Measurements from ENCODE around the gene EMP1.

The EMP1 gene

GRCh38 chr12:13161172-13161571, 35.4 kb upstream of the EMP1 start:
- Histone ChIP-seq H3F3A (ENCODE audit: insufficient read depth, low read length) (no peaks in the 10 kb centered on the region), H4K20me1 (ENCODE audit: insufficient read depth, low read length) (no peaks in the 10 kb centered on the region), H3K9ac (ENCODE audit: low read length) (no peak overlapping the region), H3K4me1 (ENCODE audit: insufficient read depth, low read length, severe bottlenecking) (no peaks in the 10 kb centered on the region), H3K4me3 (ENCODE audit: low read depth, low read length, poor library complexity, severe bottlenecking) (no peak overlapping the region), H3K4me2 (ENCODE audit: low read length) (no peak overlapping the region), H3K79me2 (ENCODE audit: insufficient read depth, low read length) (no peaks in the 10 kb centered on the region), H2AFZ (ENCODE audit: low read length) (no peak overlapping the region), H3K27me3 (ENCODE audit: insufficient read depth, low read length) (no peaks in the 10 kb centered on the region), H3K27ac (ENCODE audit: low read depth, low read length, poor library complexity, severe bottlenecking) (no peak overlapping the region), H3K9me2 (ENCODE audit: low read depth, low read length) (no peaks in the 10 kb centered on the region), H3K9me3 (ENCODE audit: low read length) (no peaks in the 10 kb centered on the region), H3K36me3 (ENCODE audit: insufficient read depth, low read length) (no peaks in the 10 kb centered on the region)
- TF ChIP-seq, protein P1, sequence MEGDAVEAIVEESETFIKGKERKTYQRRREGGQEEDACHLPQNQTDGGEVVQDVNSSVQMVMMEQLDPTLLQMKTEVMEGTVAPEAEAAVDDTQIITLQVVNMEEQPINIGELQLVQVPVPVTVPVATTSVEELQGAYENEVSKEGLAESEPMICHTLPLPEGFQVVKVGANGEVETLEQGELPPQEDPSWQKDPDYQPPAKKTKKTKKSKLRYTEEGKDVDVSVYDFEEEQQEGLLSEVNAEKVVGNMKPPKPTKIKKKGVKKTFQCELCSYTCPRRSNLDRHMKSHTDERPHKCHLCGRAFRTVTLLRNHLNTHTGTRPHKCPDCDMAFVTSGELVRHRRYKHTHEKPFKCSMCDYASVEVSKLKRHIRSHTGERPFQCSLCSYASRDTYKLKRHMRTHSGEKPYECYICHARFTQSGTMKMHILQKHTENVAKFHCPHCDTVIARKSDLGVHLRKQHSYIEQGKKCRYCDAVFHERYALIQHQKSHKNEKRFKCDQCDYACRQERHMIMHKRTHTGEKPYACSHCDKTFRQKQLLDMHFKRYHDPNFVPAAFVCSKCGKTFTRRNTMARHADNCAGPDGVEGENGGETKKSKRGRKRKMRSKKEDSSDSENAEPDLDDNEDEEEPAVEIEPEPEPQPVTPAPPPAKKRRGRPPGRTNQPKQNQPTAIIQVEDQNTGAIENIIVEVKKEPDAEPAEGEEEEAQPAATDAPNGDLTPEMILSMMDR (IDR thresholded peaks at IDR 0.05; ENCODE audit: low read length), result peak; percentile 31; the same call in 1 of the 2 replicates
- no peak for TF ChIP-seq EZH2 (IDR thresholded peaks at IDR 0.05; ENCODE audit: borderline replicate concordance, low read length)

GRCh38 chr12:13162904-13163303, 33.6 kb upstream of the EMP1 start:
- no peak for TF ChIP-seq EZH2 (IDR thresholded peaks at IDR 0.05; ENCODE audit: borderline replicate concordance, low read length)
- TF ChIP-seq, protein P1 (IDR thresholded peaks at IDR 0.05; ENCODE audit: low read length), result no peak
- H4K20me1 ChIP-seq (ENCODE audit: insufficient read depth, low read length), result no peaks in the 10 kb centered on the region
- H3K79me2 ChIP-seq (ENCODE audit: insufficient read depth, low read length), result no peaks in the 10 kb centered on the region

DNA sequence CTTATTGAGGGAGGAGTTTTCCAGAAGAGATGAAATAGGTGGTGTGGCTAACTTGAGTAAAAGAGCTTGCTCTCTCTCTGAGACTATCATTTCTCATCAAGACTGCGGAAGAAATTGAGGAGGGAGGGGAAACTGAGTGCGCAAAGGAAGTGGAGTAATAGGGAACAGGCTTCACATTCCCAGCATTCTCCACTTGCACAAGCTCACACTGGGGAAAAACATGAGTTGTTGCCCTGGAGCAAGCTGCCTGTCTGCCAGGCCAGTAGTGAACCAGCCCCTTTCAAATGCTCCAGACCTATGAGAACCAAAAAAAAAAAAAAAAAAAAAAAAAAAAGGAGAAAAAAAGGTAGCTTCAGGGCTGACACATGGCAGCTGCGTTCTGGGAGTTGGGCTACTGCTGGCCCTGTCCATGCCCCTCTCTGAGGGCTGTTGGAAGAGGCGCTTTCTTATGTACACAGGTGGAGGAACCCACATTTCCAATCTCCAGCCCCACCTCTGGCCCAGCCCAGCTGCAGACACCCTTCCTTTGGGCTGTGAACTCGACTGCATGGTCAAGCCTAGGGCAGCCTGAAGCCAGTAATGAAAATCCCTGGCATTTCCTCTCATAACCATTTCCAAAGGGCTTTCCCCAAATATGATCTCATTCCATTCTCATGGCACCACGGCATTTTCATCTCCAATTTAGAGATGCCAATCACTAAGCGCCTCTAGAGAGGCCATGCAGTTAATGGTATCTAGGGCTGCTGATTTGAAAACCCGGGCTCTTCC, 32.5 kb upstream of the EMP1 start:
- no peaks in the 10 kb centered on the region for H3K79me2 ChIP-seq (ENCODE audit: insufficient read depth, low read length)
- H3K27me3 ChIP-seq (ENCODE audit: insufficient read depth, low read length), result 0 out of 2 replicates have a peak, but pooled peaks cover 4% of the 10 kb centered on the region
- H3K27ac ChIP-seq (ENCODE audit: low read depth, low read length, poor library complexity, severe bottlenecking), result no peak overlapping the region
- H3K9me3 ChIP-seq (ENCODE audit: low read length), result no peaks in the 10 kb centered on the region
- H3K9ac ChIP-seq (ENCODE audit: low read length), result no peak overlapping the region
- TF ChIP-seq, protein P1 (IDR thresholded peaks at IDR 0.05; ENCODE audit: low read length), result no peak
- no peak for TF ChIP-seq EZH2 (IDR thresholded peaks at IDR 0.05; ENCODE audit: borderline replicate concordance, low read length)
- no peaks in the 10 kb centered on the region for H3K36me3 ChIP-seq (ENCODE audit: insufficient read depth, low read length)
- H3K4me1 ChIP-seq (ENCODE audit: insufficient read depth, low read length, severe bottlenecking), result no peaks in the 10 kb centered on the region
- H2AFZ ChIP-seq (ENCODE audit: low read length), result no peak overlapping the region
- H3K9me2 ChIP-seq (ENCODE audit: low read depth, low read length), result no peaks in the 10 kb centered on the region
- no peak overlapping the region for H3K4me2 ChIP-seq (ENCODE audit: low read length)
- H3F3A ChIP-seq (ENCODE audit: insufficient read depth, low read length), result no peaks in the 10 kb centered on the region
- no peaks in the 10 kb centered on the region for H4K20me1 ChIP-seq (ENCODE audit: insufficient read depth, low read length)
- no peak overlapping the region for H3K4me3 ChIP-seq (ENCODE audit: low read depth, low read length, poor library complexity, severe bottlenecking)

More at GRCh38 chr12:13162904-13163303, 33.6 kb upstream of the EMP1 start:
- Histone ChIP-seq H3K36me3 (ENCODE audit: insufficient read depth, low read length) (no peaks in the 10 kb centered on the region), H3K9ac (ENCODE audit: low read length) (no peak overlapping the region), H2AFZ (ENCODE audit: low read length) (no peak overlapping the region), H3K27ac (ENCODE audit: low read depth, low read length, poor library complexity, severe bottlenecking) (no peak overlapping the region), H3K9me2 (ENCODE audit: low read depth, low read length) (no peaks in the 10 kb centered on the region), H3K27me3 (ENCODE audit: insufficient read depth, low read length) (0 out of 2 replicates have a peak, but pooled peaks cover 3% of the 10 kb centered on the region), H3K4me2 (ENCODE audit: low read length) (no peak overlapping the region), H3K9me3 (ENCODE audit: low read length) (no peaks in the 10 kb centered on the region), H3K4me3 (ENCODE audit: low read depth, low read length, poor library complexity, severe bottlenecking) (no peak overlapping the region), H3K4me1 (ENCODE audit: insufficient read depth, low read length, severe bottlenecking) (no peaks in the 10 kb centered on the region), H3F3A (ENCODE audit: insufficient read depth, low read length) (no peaks in the 10 kb centered on the region)
